ENCODE results near the gene CDKN2D.

CDKN2D gene

DNA sequence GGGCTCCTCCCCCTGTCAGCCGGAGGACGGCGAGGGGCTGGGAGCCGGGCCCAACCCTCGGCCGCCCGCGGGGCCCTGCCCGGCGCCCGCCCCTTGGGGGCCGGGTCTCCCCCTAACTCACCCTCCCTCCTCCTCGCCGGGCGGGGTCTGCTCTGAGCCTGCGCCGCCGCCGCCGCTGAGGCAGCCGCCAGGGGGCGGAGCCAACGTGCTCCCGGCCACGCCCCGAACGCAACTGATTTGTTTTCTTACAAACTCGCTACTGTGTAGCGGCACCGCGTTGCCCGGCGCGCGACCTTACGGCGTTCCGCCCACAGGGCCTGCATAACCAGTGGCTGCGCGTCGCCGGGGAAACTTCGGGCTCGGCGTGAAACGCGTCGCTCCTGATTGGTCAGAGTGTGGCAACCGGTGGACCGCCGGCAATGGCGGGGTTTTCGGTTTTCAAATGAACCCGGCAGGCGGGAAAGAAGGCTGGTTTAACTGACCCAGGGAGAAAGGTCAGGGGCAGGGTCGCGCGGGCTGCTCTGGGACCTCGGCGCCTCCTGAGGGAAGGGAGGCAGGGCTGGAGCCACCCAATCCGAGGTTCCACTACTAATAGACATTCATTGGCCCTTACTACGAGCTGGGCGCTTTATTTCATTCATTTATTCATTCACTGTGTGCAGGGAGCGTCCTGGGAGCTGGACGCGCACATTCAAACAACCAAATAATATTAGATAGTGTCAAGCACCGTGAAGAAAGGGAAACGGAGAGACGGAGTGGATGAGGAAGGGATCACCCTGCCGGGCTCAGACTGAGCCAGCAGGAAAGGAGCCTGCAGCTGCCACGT, at the start of gene CDKN2D:
CDKN2D (minus strand) TSS at position 154 of the 826 bp plus-strand sequence. CDS start 326 bp downstream, outside the sequence.
- peak; percentile 99 for DNase-seq

GRCh38 chr19:10617409-10618121, 48.8 kb upstream of the CDKN2D start:
- no peak for DNase-seq

GRCh38 chr19:10615429-10616023, 46.7 kb upstream of the CDKN2D start:
- DNase-seq: no peak

- no peak for DNase-seq
These were observed 43.8 kb upstream of the CDKN2D start for GRCh38 chr19:10612499-10613119.

DNA sequence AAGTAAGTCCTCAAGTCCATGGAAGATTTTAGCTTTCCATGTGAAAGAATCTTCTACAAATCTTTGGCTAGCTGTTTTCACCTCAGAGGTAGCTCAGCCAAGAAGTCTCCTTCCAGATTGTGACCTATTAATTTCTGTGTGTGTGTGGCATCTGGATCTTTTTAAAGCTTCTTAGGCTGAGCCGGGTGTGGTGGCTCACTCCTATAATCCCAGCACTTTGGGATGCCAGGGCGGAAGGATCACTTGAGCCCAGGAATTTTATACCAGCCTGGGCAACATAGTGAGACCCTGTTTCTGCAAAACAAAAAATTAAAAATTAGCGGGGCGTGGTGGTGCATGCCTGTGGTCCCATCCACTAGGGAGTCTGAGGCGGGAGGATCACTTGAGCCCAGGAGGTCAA, 43.1 kb upstream of the CDKN2D start:
- no peak for DNase-seq

- DNase-seq: no peak
These were observed 35.7 kb upstream of the CDKN2D start for GRCh38 chr19:10604460-10604980.

DNA sequence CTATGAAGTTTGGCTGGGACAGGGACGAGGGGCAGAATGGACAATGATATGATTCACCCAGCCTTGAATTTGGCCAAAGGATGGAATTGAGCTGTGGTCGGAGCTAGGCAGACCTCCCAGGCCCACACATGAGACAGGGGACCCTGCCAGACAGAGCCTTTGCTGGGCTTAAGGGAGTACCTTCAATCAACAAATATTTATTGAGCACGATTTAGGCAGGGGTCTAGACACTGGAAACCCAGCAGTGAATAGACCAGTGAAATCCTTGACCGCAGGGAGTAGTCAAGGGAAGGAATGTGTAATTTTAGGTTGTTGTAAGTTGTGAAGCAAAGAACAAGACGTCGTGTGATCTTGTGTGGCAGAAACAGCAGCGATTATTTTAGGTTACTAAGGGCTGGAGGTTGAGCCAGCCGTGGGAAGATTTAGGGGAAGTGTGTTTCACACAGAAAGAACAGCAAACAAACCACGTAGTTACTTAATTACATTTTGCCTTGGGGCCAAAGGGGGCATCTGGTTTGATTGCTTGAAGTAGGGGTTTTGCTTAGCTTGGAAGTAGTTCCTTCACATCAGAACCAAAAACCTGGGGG, 35.2 kb upstream of the CDKN2D start:
- DNase-seq: no peak

- peak; percentile 77 for DNase-seq
These were observed 34.5 kb upstream of the CDKN2D start for GRCh38 chr19:10603084-10603872.

- peak; percentile 75 for DNase-seq
These were observed 33.7 kb upstream of the CDKN2D start for GRCh38 chr19:10602330-10603083.

DNA sequence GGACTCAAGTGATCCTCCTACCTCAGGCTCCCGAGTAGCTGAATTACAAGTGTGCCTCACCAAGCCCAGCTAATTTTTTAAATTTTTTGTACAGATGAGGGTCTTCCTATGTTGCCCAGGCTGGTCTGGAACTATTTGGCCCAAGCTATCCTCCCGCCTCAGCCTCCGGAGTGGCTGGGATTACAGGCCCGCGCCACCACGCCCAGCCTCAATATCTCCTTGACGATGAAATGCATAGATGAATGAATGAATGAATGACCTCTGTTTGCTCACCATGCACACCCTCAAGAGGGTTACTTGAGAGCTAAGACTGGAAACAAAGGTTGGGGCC, 33.2 kb upstream of the CDKN2D start:
- DNase-seq: no peak

- DNase-seq: no peak
These were observed 31.4 kb upstream of the CDKN2D start for GRCh38 chr19:10600149-10600548.

GRCh38 chr19:10593820-10594637, 25.2 kb upstream of the CDKN2D start:
- DNase-seq: no peak

DNA sequence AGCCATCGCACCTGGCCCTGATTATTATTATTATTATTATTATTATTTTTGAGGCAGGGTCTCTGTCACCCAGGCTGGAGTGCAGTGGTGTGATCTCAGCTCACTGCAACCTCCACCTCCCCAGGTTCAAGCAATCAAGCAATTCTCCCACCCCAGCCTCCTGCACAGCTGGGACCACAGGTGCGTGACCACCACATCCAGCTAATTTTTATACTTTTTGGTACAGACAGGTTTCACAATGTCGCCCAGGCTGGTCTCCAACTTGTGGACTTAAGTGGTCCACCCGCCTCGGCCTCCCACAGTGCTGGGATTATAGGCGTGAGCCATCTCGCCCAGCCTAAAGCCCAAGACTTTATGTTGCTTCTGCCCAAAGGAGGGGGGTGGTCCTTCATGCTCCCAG, 24.4 kb upstream of the CDKN2D start:
- DNase-seq: no peak

DNA sequence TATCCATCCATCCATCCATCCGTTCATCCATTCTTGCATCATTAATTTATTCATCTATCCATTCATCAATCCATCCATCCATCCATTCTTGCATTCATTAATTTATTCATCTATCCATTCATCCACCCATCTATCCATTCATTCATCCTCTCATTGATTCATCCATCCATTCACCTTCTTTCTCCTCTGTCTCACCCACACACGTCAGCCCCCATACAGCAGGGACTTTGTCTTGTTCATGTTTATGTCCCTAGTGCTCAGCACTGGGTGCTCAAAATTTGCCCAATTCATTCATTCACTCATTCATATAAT, 19.0 kb upstream of the CDKN2D start:
- no peak for DNase-seq

GRCh38 chr19:10587022-10587838, 18.5 kb upstream of the CDKN2D start, which contains the start of gene AP1M2:
Gene AP1M2 (minus strand): TSS chr19:10587312. CDS start chr19:10587231, 81 bp downstream.
- DNase-seq: no peak

DNA sequence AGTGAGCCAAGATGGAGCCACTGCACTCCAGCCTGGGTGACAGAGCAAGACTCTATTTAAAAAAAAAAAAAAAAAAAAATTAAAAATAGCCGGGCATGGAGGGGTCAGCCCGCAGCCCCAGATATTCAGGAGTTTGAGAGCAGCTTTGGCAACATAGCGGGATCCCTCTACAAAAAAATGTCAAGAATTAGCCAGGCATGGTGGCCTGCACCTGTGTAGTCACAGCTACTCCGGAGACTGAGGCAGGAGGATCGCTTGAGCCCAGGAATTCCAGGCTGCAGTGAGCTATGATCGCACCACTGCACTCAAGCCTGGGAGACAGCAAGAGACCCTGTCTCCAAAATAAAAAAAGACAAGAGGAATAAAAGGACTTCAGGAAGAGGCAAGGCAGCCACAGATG, 17.6 kb upstream of the CDKN2D start:
- no peak for DNase-seq

GRCh38 chr19:10583036-10583776, 14.4 kb upstream of the CDKN2D start:
- DNase-seq: no peak

DNA sequence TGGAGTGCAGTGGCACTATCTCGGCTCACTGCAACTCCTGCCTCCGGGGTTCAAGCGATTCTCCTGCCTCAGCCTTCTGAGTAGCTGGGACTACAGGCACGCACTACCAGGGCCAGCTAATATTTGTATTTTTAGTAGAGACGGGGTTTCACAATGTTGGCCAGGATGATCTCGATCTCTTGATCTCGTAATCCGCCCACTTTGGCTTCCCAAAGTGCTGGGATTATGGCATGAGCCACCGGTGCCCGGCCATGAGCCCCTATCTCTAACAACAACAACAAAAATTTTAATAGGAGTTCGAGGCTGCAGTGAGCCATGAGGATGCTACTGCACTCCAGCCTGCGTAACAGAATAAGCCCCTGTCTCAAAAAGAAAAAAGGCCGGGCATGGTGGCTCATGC, 13.3 kb upstream of the CDKN2D start:
- no peak for DNase-seq
